Breast epithelium (tissue), 3 donors: Measurements from ENCODE around the gene TMEM233.

Experiments used
- CTCF ChIP-seq, 3 donors: fragments of 450-650 bp; IDR thresholded peaks; one replicate each; pipeline ENCODE4 v1.5.1; 2016 to 2017; ENCODE audit warnings: antibody characterized with exemption in 3 of 3, mild to moderate bottlenecking in 3 of 3, moderate library complexity in 3 of 3
- POLR2A ChIP-seq: fragments of 450-650 bp; IDR thresholded peaks from one replicate; pipeline ENCODE4 v1.6.1; 2016; ENCODE audit warnings: antibody characterized with exemption, mild to moderate bottlenecking, moderate library complexity

- no peak for TF ChIP-seq CTCF (IDR thresholded peaks at IDR 0.05)
- no peak for TF ChIP-seq POLR2A
Observed at GRCh38 chr12:119661882-119662281, 68.3 kb downstream of the TMEM233 start.
